Nephron progenitor cell (in vitro differentiated cells): ENCODE results near the gene FBXL17.

Experiments
- DNase-seq: peaks from one replicate; pipeline ENCODE4 v3.0.0; 2021
- H3K27ac Mint-ChIP-seq: 2 replicates; pipeline ENCODE4 v1.8.0; 2021; ENCODE audit warnings: mild to moderate bottlenecking, moderate library complexity, mixed read lengths
- H3K27me3 Mint-ChIP-seq: 2 replicates; pipeline ENCODE4 v1.8.0; 2021; ENCODE audit warnings: mild to moderate bottlenecking, low read depth, mixed read lengths; ENCODE audit not compliant: poor library complexity
- H3K36me3 Mint-ChIP-seq: 2 replicates; pipeline ENCODE4 v1.8.0; 2021; ENCODE audit warnings: low read depth, mixed read lengths
- H3K4me1 Mint-ChIP-seq: 2 replicates; pipeline ENCODE4 v1.8.0; 2021; ENCODE audit warnings: mixed read lengths
- H3K4me3 Mint-ChIP-seq: 2 replicates; pipeline ENCODE4 v1.8.0; 2021; ENCODE audit warnings: mild to moderate bottlenecking, moderate library complexity, mixed read lengths
- H3K9me3 Mint-ChIP-seq: 2 replicates; pipeline ENCODE4 v1.8.0; 2021; ENCODE audit warnings: mild to moderate bottlenecking, moderate library complexity, mixed read lengths
- TF ChIP-seq, protein P1 (sequence below): fragments of 200-600 bp; sonication (generic); IDR thresholded peaks from 2 replicates; pipeline ENCODE4 v1.5.0; 2021; ENCODE audit warnings: antibody characterized with exemption

The FBXL17 gene

GRCh38 chr5:108118813-108119514 lies 262.9 kb downstream of the FBXL17 start:
- Mint-ChIP-seq H3K9me3 (no peaks in the 10 kb centered on the region), H3K27me3 (no peaks in the 10 kb centered on the region), H3K4me1 (no peaks in the 10 kb centered on the region), H3K27ac (no peak overlapping the region), H3K4me3 (no peak overlapping the region), H3K36me3 (no peaks in the 10 kb centered on the region)
- no peak for DNase-seq
- TF ChIP-seq, protein P1, sequence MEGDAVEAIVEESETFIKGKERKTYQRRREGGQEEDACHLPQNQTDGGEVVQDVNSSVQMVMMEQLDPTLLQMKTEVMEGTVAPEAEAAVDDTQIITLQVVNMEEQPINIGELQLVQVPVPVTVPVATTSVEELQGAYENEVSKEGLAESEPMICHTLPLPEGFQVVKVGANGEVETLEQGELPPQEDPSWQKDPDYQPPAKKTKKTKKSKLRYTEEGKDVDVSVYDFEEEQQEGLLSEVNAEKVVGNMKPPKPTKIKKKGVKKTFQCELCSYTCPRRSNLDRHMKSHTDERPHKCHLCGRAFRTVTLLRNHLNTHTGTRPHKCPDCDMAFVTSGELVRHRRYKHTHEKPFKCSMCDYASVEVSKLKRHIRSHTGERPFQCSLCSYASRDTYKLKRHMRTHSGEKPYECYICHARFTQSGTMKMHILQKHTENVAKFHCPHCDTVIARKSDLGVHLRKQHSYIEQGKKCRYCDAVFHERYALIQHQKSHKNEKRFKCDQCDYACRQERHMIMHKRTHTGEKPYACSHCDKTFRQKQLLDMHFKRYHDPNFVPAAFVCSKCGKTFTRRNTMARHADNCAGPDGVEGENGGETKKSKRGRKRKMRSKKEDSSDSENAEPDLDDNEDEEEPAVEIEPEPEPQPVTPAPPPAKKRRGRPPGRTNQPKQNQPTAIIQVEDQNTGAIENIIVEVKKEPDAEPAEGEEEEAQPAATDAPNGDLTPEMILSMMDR, result no peak

DNA sequence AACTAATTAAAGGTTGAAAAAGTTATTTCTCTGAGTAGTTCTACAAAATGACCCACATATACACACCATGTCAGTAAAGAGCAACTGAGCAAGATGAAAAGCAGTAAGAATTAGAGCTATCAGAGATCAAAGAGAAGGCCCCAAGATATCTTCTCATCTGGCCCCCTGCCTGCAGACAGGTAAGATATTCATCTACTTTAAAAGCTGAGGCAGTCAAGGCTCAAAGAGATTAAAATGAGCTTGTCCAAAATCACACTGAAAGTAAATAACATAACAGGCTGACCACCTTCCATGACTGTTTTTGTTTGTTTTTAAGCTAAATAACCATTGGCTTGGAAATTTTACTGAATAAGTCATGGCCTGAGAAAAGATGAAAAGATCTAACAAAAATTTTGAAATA lies 266.2 kb downstream of the FBXL17 start:
- Mint-ChIP-seq H3K36me3 (peaks cover 15% of the 10 kb centered on the region), H3K9me3 (peaks cover 9% of the 10 kb centered on the region), H3K27ac (no peak overlapping the region), H3K4me3 (no peak overlapping the region), H3K4me1 (no peaks in the 10 kb centered on the region), H3K27me3 (no peaks in the 10 kb centered on the region)
- TF ChIP-seq, protein P1, result no peak
- no peak for DNase-seq

DNA sequence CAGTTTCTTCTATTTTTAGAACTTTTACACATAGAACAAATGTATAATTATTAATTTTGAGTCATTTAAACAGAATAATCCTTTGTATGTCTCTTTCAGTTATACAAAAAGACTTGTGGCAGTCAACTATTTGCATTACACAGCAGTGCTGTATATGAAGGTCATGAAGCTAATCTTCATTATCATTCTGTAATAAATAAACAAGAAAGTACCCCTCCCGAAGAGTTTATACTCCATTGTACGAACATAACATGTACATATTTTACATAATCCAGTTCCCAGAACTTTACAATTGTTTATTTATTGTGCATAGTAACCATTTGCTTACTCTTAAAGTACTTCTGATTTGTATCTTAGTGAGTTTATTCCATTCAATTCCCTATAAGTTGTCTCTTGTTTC lies 267.9 kb downstream of the FBXL17 start:
- no peak overlapping the region for H3K4me3 Mint-ChIP-seq
- no peaks in the 10 kb centered on the region for H3K4me1 Mint-ChIP-seq
- no peak for DNase-seq
- TF ChIP-seq, protein P1, result no peak
- peaks cover 15% of the 10 kb centered on the region for H3K36me3 Mint-ChIP-seq
- no peaks in the 10 kb centered on the region for H3K27me3 Mint-ChIP-seq
- H3K9me3 Mint-ChIP-seq, result peaks cover 9% of the 10 kb centered on the region
- H3K27ac Mint-ChIP-seq, result no peak overlapping the region

DNA sequence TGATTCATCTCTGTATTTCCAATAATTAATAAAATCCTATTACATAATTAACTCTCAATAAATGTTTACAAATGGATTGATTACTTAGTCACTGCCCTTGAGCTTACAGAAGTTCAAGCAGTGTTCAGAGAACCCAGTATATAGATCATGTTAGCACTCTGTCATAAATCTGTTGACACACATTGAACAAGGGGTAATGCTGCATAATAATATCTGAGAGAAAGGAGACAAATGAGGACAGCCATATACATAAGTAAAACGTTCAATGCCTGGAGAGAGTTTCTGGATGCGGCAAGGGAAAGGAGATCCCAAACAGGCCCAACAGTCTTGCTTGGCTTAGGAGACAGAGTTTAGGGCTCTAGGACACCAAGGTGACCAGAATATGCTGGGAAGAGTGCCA lies 270.2 kb downstream of the FBXL17 start:
- no peaks in the 10 kb centered on the region for H3K27me3 Mint-ChIP-seq
- no peak overlapping the region for H3K27ac Mint-ChIP-seq
- TF ChIP-seq, protein P1, result no peak

DNA sequence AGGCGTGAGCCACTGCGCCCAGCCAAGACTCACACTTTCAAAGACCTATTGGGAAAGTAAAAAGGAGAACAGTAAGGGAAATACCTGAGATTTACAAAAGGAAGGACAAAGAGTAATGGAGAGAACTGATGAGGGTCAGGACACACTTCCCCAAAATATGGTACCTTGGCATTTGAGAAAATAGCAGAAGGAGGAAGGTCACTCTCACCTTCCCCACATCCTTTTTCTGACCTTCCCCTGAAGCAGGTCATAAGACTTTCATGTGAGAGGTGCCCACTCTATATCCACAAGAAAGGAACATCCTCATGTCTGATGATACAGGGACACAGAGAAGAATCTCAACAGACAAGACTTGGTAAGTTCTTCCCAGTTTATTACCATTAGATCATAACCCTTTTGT lies 272.8 kb downstream of the FBXL17 start:
- H3K9me3 Mint-ChIP-seq, result peaks cover 9% of the 10 kb centered on the region
- no peaks in the 10 kb centered on the region for H3K27me3 Mint-ChIP-seq
- peaks cover 26% of the 10 kb centered on the region for H3K36me3 Mint-ChIP-seq
- peaks cover 4% of the 10 kb centered on the region for H3K4me1 Mint-ChIP-seq
- no peak overlapping the region for H3K27ac Mint-ChIP-seq
- TF ChIP-seq, protein P1, result no peak
- no peak overlapping the region for H3K4me3 Mint-ChIP-seq
- DNase-seq, result no peak

More for the DNA sequence above, 270.2 kb downstream of the FBXL17 start:
- no peak overlapping the region for H3K4me3 Mint-ChIP-seq
- peaks cover 9% of the 10 kb centered on the region for H3K9me3 Mint-ChIP-seq
- no peaks in the 10 kb centered on the region for H3K4me1 Mint-ChIP-seq
- peaks cover 21% of the 10 kb centered on the region for H3K36me3 Mint-ChIP-seq
- no peak for DNase-seq

DNA sequence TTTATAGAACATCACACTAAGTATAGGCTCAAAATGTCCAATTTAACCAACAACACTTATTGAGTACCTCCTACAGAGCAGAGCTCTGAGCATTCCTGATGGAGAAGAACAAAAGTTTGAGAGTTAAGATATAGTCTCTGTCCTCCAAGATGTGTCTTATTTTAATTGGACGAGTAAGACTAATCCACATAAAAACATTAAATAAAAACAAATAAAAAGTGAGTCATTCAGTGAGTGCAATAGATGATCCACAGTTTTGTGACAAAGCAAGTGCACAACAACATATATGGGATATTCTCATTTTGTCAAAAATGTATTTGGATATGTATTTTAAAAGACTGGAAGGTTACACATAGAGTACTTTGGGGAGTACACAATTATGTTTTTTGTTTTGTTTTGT lies 277.4 kb downstream of the FBXL17 start:
- peaks cover 10% of the 10 kb centered on the region for H3K36me3 Mint-ChIP-seq
- no peak overlapping the region for H3K4me3 Mint-ChIP-seq
- H3K27me3 Mint-ChIP-seq, result no peaks in the 10 kb centered on the region
- H3K27ac Mint-ChIP-seq, result no peak overlapping the region
- peaks cover 9% of the 10 kb centered on the region for H3K4me1 Mint-ChIP-seq
- no peak for DNase-seq
- no peaks in the 10 kb centered on the region for H3K9me3 Mint-ChIP-seq
- TF ChIP-seq, protein P1, result no peak
